ENCODE data around the gene IL3RA.
"Not testable (repeated sequence)": the region's sequence is repeated elsewhere in the genome, so short reads cannot be mapped to it uniquely, and the experiment has no call there.

Gene IL3RA

DNA sequence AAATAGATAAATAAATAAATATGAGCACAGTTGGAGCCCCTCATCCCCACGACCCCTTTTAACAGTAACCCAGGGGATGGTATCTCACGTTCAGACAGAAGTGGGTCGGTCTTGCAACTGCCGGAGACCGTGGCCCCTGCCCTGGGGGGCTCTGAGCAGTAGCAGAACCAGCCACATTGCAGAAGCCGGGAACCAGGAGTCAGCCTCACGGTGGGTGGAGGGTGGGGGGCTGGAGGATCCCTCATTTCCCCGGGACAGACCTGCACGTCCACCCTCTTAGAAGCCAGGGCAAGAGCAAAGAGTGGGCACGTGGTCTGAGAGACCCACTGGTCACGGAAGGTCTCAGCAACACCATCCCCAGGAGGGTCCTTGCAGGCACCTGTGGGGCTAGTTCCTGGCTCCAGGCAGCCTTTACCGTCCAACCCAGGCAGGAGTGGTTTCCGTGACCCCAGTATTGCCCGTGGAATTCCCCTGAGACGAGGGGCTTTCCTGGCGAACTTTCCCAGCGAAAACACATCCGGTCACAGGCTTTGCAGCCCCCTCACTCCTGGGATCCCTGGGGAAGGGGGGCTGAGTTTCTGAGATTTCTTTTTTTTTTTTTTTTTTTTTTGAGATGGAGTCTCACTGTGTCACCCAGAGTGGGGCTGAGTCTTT lies 8.8 kb upstream of the IL3RA start:
- H3K36me3 ChIP-seq (ENCODE audit: control insufficient read depth in 2 of 2, insufficient read depth in 2 of 2, low read length in 2 of 2) = no peaks in the 10 kb centered on the region
- H3K9ac ChIP-seq (ENCODE audit: low read depth in 1 of 2, low read length in 2 of 2) = no peak overlapping the region
- H3K4me1 ChIP-seq (ENCODE audit: control insufficient read depth in 2 of 2, insufficient read depth in 2 of 2, low read length in 2 of 2) = no peaks in the 10 kb centered on the region
- H3K27me3 ChIP-seq (ENCODE audit: control insufficient read depth in 2 of 2, insufficient read depth in 2 of 2, low read length in 2 of 2) = peaks cover 0 to 2% of the 10 kb centered on the region in 2 donors
- H3K4me3 ChIP-seq (ENCODE audit: low read length in 2 of 2) = no peak overlapping the region
- no peak overlapping the region for H3K27ac ChIP-seq (ENCODE audit: low read depth in 2 of 2, low read length in 2 of 2)
- no peaks in the 10 kb centered on the region for H3K9me3 ChIP-seq (ENCODE audit: control insufficient read depth in 2 of 2, low read length in 2 of 2)

DNA sequence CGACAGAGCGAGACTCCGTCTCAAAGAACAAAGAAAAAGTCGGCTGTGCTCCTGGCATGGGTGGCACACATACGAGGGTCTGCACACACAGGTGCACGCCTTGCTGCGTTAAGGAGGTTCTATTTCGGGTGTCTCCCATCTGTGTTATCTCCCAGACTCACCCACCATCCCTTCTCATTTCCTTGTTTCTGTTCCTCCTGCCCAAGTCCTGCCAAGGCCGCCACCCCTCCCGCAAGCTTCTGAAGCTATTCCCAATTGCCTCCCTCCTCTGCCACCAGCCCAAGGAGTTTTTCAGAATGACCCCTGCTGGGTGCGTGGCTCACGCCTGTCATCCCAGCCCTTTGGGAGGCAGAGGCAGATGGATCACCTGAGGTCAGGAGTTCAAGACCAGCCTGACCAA lies 6.0 kb upstream of the IL3RA start:
- no peaks in the 10 kb centered on the region for H3K4me1 ChIP-seq (ENCODE audit: control insufficient read depth in 2 of 2, insufficient read depth in 2 of 2, low read length in 2 of 2)
- H3K9ac ChIP-seq (ENCODE audit: low read depth in 1 of 2, low read length in 2 of 2) = no peak overlapping the region
- H3K4me3 ChIP-seq (ENCODE audit: low read length in 2 of 2) = no peak overlapping the region
- no peaks in the 10 kb centered on the region for H3K27me3 ChIP-seq (ENCODE audit: control insufficient read depth in 2 of 2, insufficient read depth in 2 of 2, low read length in 2 of 2)
- no peak overlapping the region for H3K27ac ChIP-seq (ENCODE audit: low read depth in 2 of 2, low read length in 2 of 2)
- no peaks in the 10 kb centered on the region for H3K9me3 ChIP-seq (ENCODE audit: control insufficient read depth in 2 of 2, low read length in 2 of 2)
- H3K36me3 ChIP-seq (ENCODE audit: control insufficient read depth in 2 of 2, insufficient read depth in 2 of 2, low read length in 2 of 2) = no peaks in the 10 kb centered on the region

DNA sequence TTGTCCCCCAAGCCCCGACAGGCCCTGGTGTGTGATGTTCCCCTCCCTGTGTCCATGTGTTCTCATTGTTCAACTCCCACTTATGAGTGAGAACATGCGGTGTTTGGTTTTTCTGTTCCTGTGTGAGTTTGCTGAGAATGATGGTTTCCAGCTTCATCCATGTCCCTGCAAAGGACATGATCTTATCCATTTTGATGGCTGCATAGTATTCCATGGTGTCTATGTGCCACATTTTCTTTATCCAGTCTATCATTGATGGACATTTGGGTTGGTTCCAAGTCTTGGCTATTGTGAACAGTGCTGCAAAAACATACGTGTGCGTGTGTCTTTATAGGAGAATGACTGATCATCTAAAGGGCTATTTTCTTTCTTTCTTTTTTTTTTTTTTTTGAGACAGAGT lies 4.2 kb upstream of the IL3RA start:
- not testable (repeated sequence) for H3K9me3 ChIP-seq (ENCODE audit: control insufficient read depth in 2 of 2, low read length in 2 of 2); H3K27ac ChIP-seq (ENCODE audit: low read depth in 2 of 2, low read length in 2 of 2); H3K4me3 ChIP-seq (ENCODE audit: low read length in 2 of 2); H3K27me3 ChIP-seq (ENCODE audit: control insufficient read depth in 2 of 2, insufficient read depth in 2 of 2, low read length in 2 of 2); H3K36me3 ChIP-seq (ENCODE audit: control insufficient read depth in 2 of 2, insufficient read depth in 2 of 2, low read length in 2 of 2); H3K4me1 ChIP-seq (ENCODE audit: control insufficient read depth in 2 of 2, insufficient read depth in 2 of 2, low read length in 2 of 2); H3K9ac ChIP-seq (ENCODE audit: low read depth in 1 of 2, low read length in 2 of 2)

DNA sequence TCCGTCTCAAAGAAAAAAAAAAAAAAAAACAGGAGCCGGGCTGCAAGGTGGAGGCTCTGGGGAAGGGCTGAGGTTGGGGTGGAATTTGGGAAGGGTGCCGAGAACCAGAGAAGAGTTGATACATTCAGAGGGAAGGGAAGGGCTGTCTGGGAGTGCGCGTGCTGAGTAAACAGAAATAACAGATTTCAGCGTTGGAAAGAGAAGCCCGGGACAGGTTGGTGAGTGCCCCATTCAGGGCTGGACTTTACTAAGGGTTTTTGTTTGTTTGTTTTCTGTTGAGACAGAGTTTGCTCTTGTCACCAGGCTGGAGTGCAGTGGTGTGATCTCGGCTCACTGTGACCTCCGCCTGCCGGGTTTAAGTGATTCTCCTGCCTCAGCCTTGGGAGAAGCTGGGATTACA lies 1.7 kb upstream of the IL3RA start:
- Histone ChIP-seq H3K9ac (ENCODE audit: low read depth in 1 of 2, low read length in 2 of 2) (no peak overlapping the region), H3K36me3 (ENCODE audit: control insufficient read depth in 2 of 2, insufficient read depth in 2 of 2, low read length in 2 of 2) (no peaks in the 10 kb centered on the region), H3K4me1 (ENCODE audit: control insufficient read depth in 2 of 2, insufficient read depth in 2 of 2, low read length in 2 of 2) (peaks cover 0 to 5% of the 10 kb centered on the region in 2 donors), H3K4me3 (ENCODE audit: low read length in 2 of 2) (no peak overlapping the region), H3K27ac (ENCODE audit: low read depth in 2 of 2, low read length in 2 of 2) (no peak overlapping the region), H3K27me3 (ENCODE audit: control insufficient read depth in 2 of 2, insufficient read depth in 2 of 2, low read length in 2 of 2) (no peaks in the 10 kb centered on the region), H3K9me3 (ENCODE audit: control insufficient read depth in 2 of 2, low read length in 2 of 2) (no peaks in the 10 kb centered on the region)

DNA sequence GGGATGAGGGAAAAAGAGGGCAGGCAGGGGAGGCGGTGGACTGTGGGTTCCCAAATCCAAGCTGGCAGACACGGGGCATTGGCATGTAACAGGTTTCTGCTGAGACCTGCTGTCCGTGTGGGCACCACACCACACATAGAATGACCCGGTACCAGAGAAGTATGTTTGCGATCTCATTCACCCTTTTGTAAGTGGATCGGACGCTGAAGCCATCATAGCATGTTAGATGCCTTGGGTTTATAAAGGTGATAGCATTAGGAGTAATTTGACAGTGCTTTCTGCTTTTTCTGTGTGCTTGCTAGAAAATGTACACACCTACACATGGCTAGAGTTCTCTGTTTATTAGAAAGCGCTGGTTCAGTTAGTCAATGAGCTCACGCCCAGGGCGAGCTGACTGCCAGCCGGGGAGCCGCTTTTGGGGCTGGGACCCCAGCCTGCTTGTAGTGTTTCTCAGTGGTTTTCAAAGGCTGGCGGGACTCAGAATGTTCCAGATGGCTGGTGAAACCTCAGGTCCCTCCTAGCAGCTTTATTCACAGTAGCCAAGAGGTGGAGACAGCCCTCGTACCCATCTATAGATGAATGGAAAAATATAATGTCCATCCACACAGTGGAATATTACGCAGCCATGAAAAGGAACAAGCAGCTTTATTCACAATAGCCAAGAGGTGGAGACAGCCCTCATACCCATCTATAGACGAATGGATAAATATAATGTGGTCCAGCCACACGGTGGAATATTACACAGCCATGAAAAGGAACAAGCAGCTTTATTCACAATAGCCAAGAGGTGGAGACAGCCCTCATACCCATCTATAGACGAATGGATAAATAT lies 579 bp downstream of the IL3RA start:
- Histone ChIP-seq H3K9me3 (ENCODE audit: control insufficient read depth in 2 of 2, low read length in 2 of 2) (no peaks in the 10 kb centered on the region), H3K36me3 (ENCODE audit: control insufficient read depth in 2 of 2, insufficient read depth in 2 of 2, low read length in 2 of 2) (no peaks in the 10 kb centered on the region), H3K4me1 (ENCODE audit: control insufficient read depth in 2 of 2, insufficient read depth in 2 of 2, low read length in 2 of 2) (peaks cover 0 to 5% of the 10 kb centered on the region in 2 donors), H3K27me3 (ENCODE audit: control insufficient read depth in 2 of 2, insufficient read depth in 2 of 2, low read length in 2 of 2) (no peaks in the 10 kb centered on the region), H3K9ac (ENCODE audit: low read depth in 1 of 2, low read length in 2 of 2) (peak overlapping the region; percentile 41 to 64), H3K27ac (ENCODE audit: low read depth in 2 of 2, low read length in 2 of 2) (peak overlapping the region; percentile 54), H3K4me3 (ENCODE audit: low read length in 2 of 2) (peak overlapping the region; percentile 71 to 80)

DNA sequence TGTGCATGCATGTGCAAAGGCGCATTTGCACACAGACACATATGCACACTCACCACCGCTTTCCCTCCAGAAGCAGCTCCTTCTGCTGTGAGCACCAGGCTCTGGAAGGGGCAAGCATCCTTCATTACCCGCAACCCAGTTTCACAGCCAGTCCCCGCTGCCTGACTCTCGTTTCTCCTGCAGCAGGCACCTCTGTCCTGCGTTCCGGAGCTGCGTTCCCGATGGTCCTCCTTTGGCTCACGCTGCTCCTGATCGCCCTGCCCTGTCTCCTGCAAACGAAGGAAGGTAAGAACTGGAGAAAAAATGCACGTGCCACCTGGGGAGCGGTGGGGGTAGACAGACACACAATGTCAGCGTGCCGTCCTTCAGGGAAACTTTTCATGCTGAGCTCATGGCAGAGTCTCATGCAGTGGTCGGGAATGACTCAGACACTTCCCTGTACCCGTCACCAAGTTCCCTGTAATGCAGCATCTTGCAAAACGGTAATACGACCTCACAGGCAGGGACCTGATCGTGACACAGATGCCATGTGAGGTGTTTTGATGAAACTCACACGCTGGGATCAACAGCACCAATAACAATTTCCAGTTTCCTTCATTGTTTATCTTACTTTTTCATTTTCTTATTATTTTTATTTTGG lies 5.1 kb downstream of the IL3RA start:
- Histone ChIP-seq H3K4me3 (ENCODE audit: low read length in 2 of 2) (no peak overlapping the region), H3K27me3 (ENCODE audit: control insufficient read depth in 2 of 2, insufficient read depth in 2 of 2, low read length in 2 of 2) (no peaks in the 10 kb centered on the region), H3K9me3 (ENCODE audit: control insufficient read depth in 2 of 2, low read length in 2 of 2) (no peaks in the 10 kb centered on the region), H3K4me1 (ENCODE audit: control insufficient read depth in 2 of 2, insufficient read depth in 2 of 2, low read length in 2 of 2) (peaks cover 0 to 5% of the 10 kb centered on the region in 2 donors), H3K27ac (ENCODE audit: low read depth in 2 of 2, low read length in 2 of 2) (no peak overlapping the region), H3K36me3 (ENCODE audit: control insufficient read depth in 2 of 2, insufficient read depth in 2 of 2, low read length in 2 of 2) (no peaks in the 10 kb centered on the region), H3K9ac (ENCODE audit: low read depth in 1 of 2, low read length in 2 of 2) (no peak overlapping the region)

DNA sequence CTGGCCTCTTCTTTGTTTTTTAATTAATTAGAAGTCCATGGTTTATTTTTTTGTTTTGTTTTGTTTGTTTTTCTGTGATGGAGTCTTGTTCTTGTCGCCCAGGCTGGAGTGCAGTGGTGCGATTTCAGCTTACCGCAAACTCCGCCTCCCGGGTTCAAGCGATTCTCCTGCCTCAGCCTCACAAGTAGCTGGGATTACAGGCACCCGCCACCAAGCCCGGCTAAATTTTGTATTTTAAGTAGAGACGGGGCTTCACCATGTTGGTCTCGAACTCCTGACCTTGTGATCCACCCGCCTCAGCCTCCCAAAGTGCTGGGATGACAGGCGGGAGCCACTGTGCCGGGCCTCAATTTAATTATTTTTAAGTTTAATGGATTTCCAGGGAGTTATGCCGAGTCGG lies 13.0 kb downstream of the IL3RA start:
- H3K27me3 ChIP-seq (ENCODE audit: control insufficient read depth in 2 of 2, insufficient read depth in 2 of 2, low read length in 2 of 2); H3K4me3 ChIP-seq (ENCODE audit: low read length in 2 of 2); H3K9me3 ChIP-seq (ENCODE audit: control insufficient read depth in 2 of 2, low read length in 2 of 2); H3K9ac ChIP-seq (ENCODE audit: low read depth in 1 of 2, low read length in 2 of 2); H3K27ac ChIP-seq (ENCODE audit: low read depth in 2 of 2, low read length in 2 of 2); H3K36me3 ChIP-seq (ENCODE audit: control insufficient read depth in 2 of 2, insufficient read depth in 2 of 2, low read length in 2 of 2); H3K4me1 ChIP-seq (ENCODE audit: control insufficient read depth in 2 of 2, insufficient read depth in 2 of 2, low read length in 2 of 2): not testable (repeated sequence)

DNA sequence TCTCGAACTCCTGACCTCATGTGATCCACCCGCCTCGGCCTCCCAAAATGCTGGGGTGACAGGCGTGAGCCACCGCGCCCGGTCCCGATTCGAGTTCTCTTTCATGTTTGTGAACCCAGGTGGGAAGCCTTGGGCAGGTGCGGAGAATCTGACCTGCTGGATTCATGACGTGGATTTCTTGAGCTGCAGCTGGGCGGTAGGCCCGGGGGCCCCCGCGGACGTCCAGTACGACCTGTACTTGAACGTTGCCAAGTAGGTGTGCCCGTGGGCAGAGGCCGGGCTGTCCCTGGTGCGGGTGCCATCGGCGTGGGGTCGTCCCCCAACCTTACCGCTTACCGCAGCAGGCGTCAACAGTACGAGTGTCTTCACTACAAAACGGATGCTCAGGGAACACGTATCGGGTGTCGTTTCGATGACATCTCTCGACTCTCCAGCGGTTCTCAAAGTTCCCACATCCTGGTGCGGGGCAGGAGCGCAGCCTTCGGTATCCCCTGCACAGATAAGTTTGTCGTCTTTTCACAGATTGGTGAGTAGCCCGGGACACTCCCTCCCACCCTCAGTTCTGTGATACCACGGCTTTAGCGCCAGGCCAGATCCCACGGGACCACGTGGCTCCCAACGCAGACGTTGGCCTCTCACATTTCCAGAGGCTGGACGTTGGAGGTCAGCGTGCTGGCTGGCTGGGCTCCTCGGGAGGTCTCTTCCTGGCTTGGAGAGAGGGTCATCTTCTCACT lies 15.6 kb downstream of the IL3RA start:
- Histone ChIP-seq H3K4me3 (ENCODE audit: low read length in 2 of 2) (no peak overlapping the region), H3K9me3 (ENCODE audit: control insufficient read depth in 2 of 2, low read length in 2 of 2) (no peaks in the 10 kb centered on the region), H3K27me3 (ENCODE audit: control insufficient read depth in 2 of 2, insufficient read depth in 2 of 2, low read length in 2 of 2) (no peaks in the 10 kb centered on the region), H3K36me3 (ENCODE audit: control insufficient read depth in 2 of 2, insufficient read depth in 2 of 2, low read length in 2 of 2) (no peaks in the 10 kb centered on the region), H3K4me1 (ENCODE audit: control insufficient read depth in 2 of 2, insufficient read depth in 2 of 2, low read length in 2 of 2) (no peaks in the 10 kb centered on the region), H3K27ac (ENCODE audit: low read depth in 2 of 2, low read length in 2 of 2) (no peak overlapping the region), H3K9ac (ENCODE audit: low read depth in 1 of 2, low read length in 2 of 2) (no peak overlapping the region)

DNA sequence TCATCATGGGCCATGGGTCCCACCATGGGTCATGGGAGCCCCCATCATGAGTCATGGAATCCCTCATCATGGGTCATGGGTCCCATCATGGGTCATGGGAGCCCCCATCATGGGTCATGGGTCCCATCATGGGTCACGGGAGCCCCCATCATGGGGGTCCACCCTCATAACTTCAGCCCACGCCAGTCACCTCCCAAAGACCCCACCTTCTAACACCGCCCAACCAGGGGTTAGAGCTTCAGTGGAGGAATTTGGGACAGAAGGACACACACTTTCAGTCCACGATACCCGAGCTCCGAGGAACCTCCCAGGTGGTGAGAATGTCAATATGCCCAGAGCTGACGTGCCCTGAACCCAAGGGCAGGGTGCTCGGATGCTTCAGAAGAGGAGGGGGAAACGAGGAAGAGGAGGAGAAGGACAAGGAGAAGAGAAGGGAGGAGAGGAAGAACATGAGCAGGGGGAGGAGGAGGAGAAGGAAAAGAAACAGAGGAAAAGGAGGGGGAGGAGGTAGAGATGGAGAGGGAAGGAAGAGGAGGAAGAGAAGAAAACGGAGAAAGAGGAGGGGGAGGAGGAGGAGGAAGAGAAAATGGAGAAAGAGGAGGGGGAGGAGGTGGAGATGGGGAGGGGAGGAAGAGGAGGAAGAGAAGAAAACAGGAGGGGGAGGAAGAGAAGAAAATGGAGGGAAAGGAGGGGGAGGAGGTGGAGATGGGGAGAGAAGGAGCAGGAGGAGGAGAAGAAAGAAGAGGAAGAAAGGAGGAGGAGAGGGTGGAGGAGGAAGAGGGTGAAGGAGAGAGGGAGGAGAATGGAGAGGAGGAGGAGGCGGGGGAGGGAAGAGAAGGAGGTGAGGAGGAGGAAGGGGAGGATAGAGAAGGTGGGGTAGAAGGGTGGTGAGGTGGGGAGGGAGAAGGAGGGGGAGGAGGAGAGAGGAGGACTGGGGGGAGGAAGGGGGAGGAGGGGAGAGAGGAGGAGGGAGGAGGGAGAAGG lies 17.7 kb downstream of the IL3RA start:
- H3K9ac ChIP-seq (ENCODE audit: low read depth in 1 of 2, low read length in 2 of 2) = no peak overlapping the region
- H3K27me3 ChIP-seq (ENCODE audit: control insufficient read depth in 2 of 2, insufficient read depth in 2 of 2, low read length in 2 of 2) = no peaks in the 10 kb centered on the region
- no peak overlapping the region for H3K4me3 ChIP-seq (ENCODE audit: low read length in 2 of 2)
- no peaks in the 10 kb centered on the region for H3K4me1 ChIP-seq (ENCODE audit: control insufficient read depth in 2 of 2, insufficient read depth in 2 of 2, low read length in 2 of 2)
- no peaks in the 10 kb centered on the region for H3K36me3 ChIP-seq (ENCODE audit: control insufficient read depth in 2 of 2, insufficient read depth in 2 of 2, low read length in 2 of 2)
- H3K9me3 ChIP-seq (ENCODE audit: control insufficient read depth in 2 of 2, low read length in 2 of 2) = peaks cover 0 to 2% of the 10 kb centered on the region in 2 donors
- no peak overlapping the region for H3K27ac ChIP-seq (ENCODE audit: low read depth in 2 of 2, low read length in 2 of 2)

Data from mucosa of rectum (tissue), 2 donors.